ENCODE results near the gene RC3H1. TPM values are rescaled to one million over a fixed set of nuclear protein-coding genes. Genes with fewer than 3 reads are reported as not detected.

RC3H1 gene
- total RNA-seq, 2 experiments from 2014 or later: 37.1 to 38.0 TPM

GRCh38 chr1:173917149-173917548 is 105.0 kb downstream of the RC3H1 start, which contains the start of gene SERPINC1:
Gene SERPINC1 (minus strand): TSS chr1:173917327. CDS start chr1:173917259, 68 bp downstream.
- Mint-ChIP-seq H3K27me3 (peaks cover 2% of the 10 kb centered on the region), H3K4me1 (no peaks in the 10 kb centered on the region), H3K9me3 (ENCODE audit: low read depth) (no peaks in the 10 kb centered on the region), H3K4me3 (no peak within 1 kb of the TSS), H3K36me3 (no peaks in the 10 kb centered on the region), H3K27ac (no peak within 1 kb of the TSS)
- CTCF ChIA-PET: no interaction called here
- DNase-seq: no peak
- ATAC-seq: no peak

GRCh38 chr1:173916667-173917066 is 105.5 kb downstream of the RC3H1 start:
- no peak for DNase-seq
- no peaks in the 10 kb centered on the region for H3K36me3 Mint-ChIP-seq
- H3K4me1 Mint-ChIP-seq: no peaks in the 10 kb centered on the region
- no peaks in the 10 kb centered on the region for H3K9me3 Mint-ChIP-seq (ENCODE audit: low read depth)
- H3K27me3 Mint-ChIP-seq: no peaks in the 10 kb centered on the region
- ATAC-seq: no peak
- no peak overlapping the region for H3K27ac Mint-ChIP-seq
- H3K4me3 Mint-ChIP-seq: no peak overlapping the region
- CTCF ChIA-PET: no interaction called here

- Mint-ChIP-seq H3K27me3 (no peaks in the 10 kb centered on the region), H3K27ac (no peak overlapping the region), H3K4me3 (no peak overlapping the region), H3K9me3 (ENCODE audit: low read depth) (no peaks in the 10 kb centered on the region), H3K36me3 (no peaks in the 10 kb centered on the region), H3K4me1 (no peaks in the 10 kb centered on the region)
- no peak for ATAC-seq
- CTCF ChIA-PET: interaction anchor here (1.1 kb wide), 1 partner anchor 22 kb away, joined by 4 read pairs; no protein-coding TSS in a partner anchor
- no peak for DNase-seq
Measured at GRCh38 chr1:173915596-173915995, 106.6 kb downstream of the RC3H1 start.

- no peak for ATAC-seq
- no peaks in the 10 kb centered on the region for H3K9me3 Mint-ChIP-seq (ENCODE audit: low read depth)
- DNase-seq: no peak
- no peak overlapping the region for H3K4me3 Mint-ChIP-seq
- H3K4me1 Mint-ChIP-seq: no peaks in the 10 kb centered on the region
- no peaks in the 10 kb centered on the region for H3K27me3 Mint-ChIP-seq
- H3K27ac Mint-ChIP-seq: no peak overlapping the region
- CTCF ChIA-PET: no interaction called here
- no peaks in the 10 kb centered on the region for H3K36me3 Mint-ChIP-seq
Measured at GRCh38 chr1:173914366-173914871, 107.7 kb downstream of the RC3H1 start.

DNA sequence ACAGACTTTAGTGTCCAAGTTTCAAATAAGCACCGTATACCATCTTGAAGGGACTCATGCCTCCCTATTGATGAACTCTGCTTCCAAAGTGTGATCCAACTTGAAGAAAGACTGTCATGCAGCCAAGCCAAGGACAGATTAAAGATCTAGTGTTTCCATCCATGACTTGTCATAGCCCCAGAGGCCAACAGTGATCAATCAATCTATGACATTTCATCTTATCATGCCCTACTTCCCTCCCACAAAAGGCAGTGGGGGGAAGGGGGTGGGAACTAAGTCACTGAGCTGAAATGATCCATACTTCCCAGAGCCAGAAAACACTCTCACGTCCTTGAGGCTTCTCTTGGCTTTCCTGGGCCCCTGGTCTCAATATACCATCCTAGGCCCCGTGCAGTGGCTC is 109.0 kb downstream of the RC3H1 start:
- no peak overlapping the region for H3K27ac Mint-ChIP-seq

GRCh38 chr1:173903827-173904531 is 118.2 kb downstream of the RC3H1 start:
- CTCF ChIA-PET: no interaction called here
- H3K4me3 Mint-ChIP-seq: no peak overlapping the region

More for the DNA sequence above, 109.0 kb downstream of the RC3H1 start:
- Mint-ChIP-seq H3K4me1 (no peaks in the 10 kb centered on the region), H3K27me3 (no peaks in the 10 kb centered on the region), H3K36me3 (no peaks in the 10 kb centered on the region), H3K9me3 (ENCODE audit: low read depth) (no peaks in the 10 kb centered on the region), H3K4me3 (no peak overlapping the region)
- DNase-seq: no peak
- CTCF ChIA-PET: no interaction called here
- no peak for ATAC-seq

DNA sequence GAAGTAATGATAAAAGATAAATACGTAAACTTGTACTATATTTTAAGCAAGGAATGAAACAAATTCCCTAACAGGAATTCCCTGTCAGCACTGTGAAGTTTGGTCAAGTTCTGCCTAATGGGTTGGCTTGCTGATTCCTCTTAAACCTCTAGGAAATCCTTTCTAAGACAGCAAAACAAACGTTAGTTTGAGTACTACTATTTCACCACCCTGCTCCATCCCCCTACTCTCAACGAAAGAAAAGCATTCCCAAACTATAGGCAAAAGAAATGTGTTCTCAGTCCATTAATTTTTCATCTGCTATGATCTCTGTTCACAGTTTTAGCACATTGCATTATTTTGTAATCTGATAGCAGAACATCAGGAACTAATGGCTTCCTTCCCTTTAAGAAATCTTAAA is 121.2 kb downstream of the RC3H1 start:
- Mint-ChIP-seq H3K27ac (no peak overlapping the region), H3K4me3 (no peak overlapping the region), H3K36me3 (peaks cover 6% of the 10 kb centered on the region), H3K9me3 (ENCODE audit: low read depth) (no peaks in the 10 kb centered on the region), H3K4me1 (peaks cover 5% of the 10 kb centered on the region), H3K27me3 (no peaks in the 10 kb centered on the region)
- CTCF ChIA-PET: no interaction called here
- no peak for ATAC-seq
- no peak for DNase-seq

More at GRCh38 chr1:173903827-173904531, 118.2 kb downstream of the RC3H1 start:
- Mint-ChIP-seq H3K27ac (no peak overlapping the region), H3K27me3 (no peaks in the 10 kb centered on the region), H3K36me3 (peaks cover 6% of the 10 kb centered on the region), H3K9me3 (ENCODE audit: low read depth) (no peaks in the 10 kb centered on the region), H3K4me1 (peaks cover 5% of the 10 kb centered on the region)
- ATAC-seq: no peak
- no peak for DNase-seq

- Mint-ChIP-seq H3K36me3 (peaks cover 4% of the 10 kb centered on the region), H3K9me3 (ENCODE audit: low read depth) (no peaks in the 10 kb centered on the region), H3K27me3 (no peaks in the 10 kb centered on the region), H3K4me3 (no peak overlapping the region), H3K27ac (no peak overlapping the region), H3K4me1 (peaks cover 5% of the 10 kb centered on the region)
- ATAC-seq: no peak
- no peak for DNase-seq
- CTCF ChIA-PET: no interaction called here
Measured at GRCh38 chr1:173900427-173900826, 121.7 kb downstream of the RC3H1 start.

DNA sequence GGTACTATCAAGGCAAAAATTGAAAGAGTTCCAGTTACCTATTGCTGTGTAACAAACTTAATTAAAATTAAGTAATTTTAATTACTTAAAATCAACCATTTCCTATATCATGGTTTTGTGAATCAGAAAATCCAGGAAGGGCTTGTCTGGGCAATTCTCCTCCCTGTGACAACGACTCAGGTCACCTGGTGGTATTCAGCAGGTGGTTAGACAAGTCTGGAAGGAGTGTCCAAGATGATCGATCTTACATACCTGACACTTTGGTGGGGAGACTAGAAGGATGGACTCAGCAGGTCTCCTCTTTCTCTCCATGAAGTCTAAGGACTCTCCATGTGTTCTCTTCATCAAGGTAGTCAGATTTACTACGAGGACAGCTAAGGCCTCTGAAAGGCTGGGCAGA is 128.0 kb downstream of the RC3H1 start:
- no peak overlapping the region for H3K27ac Mint-ChIP-seq
- CTCF ChIA-PET: no interaction called here
- H3K9me3 Mint-ChIP-seq (ENCODE audit: low read depth): no peaks in the 10 kb centered on the region

DNA sequence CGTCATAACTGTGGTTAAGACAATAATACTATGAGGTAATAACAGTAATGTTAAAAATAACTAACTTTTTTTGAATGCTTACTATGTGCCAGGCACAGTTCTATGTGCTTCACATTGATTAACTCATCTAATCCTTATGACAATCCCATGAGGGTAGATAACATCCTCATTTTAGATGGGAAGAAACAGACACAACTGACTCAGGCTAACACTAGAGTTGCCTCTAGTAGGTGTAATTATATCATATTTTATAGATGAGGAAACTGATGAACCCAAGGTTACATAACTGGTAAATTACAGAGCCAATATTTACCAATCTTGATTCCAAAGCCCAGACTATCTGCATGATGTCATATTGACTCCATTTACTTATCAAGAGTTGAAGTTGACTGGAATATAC is 128.5 kb downstream of the RC3H1 start:
- no peaks in the 10 kb centered on the region for H3K27me3 Mint-ChIP-seq
- H3K9me3 Mint-ChIP-seq (ENCODE audit: low read depth): no peaks in the 10 kb centered on the region
- DNase-seq: no peak
- CTCF ChIA-PET: no interaction called here
- peaks cover 23% of the 10 kb centered on the region for H3K36me3 Mint-ChIP-seq
- H3K27ac Mint-ChIP-seq: no peak overlapping the region
- H3K4me1 Mint-ChIP-seq: no peaks in the 10 kb centered on the region
- H3K4me3 Mint-ChIP-seq: no peak overlapping the region
- no peak for ATAC-seq

More for the DNA sequence above, 128.0 kb downstream of the RC3H1 start:
- no peaks in the 10 kb centered on the region for H3K27me3 Mint-ChIP-seq
- no peak for ATAC-seq
- DNase-seq: no peak
- H3K36me3 Mint-ChIP-seq: peaks cover 21% of the 10 kb centered on the region
- H3K4me3 Mint-ChIP-seq: no peak overlapping the region
- H3K4me1 Mint-ChIP-seq: no peaks in the 10 kb centered on the region

DNA sequence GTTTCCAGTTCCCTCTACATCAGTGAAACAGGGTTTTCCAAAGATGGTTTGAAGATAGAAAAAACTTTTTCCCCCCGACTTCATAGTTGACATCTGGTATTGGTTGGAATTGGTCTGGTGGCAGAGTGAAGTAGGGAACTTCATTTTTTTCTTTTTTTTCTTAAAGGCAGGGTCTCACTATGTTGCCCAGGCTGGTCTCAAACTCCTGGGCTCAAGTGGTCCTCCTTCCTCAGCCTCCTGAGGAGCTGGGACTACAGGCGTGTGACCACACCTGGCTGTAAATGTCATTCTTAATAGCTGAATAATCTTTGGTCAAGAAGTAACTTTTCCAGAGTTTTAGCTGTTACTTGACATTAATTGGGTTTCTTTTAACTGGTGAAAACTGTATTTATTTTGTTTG is 132.3 kb downstream of the RC3H1 start:
- ATAC-seq: no peak
- Mint-ChIP-seq H3K4me1 (peaks cover 21% of the 10 kb centered on the region), H3K36me3 (peaks cover 43% of the 10 kb centered on the region), H3K4me3 (no peak overlapping the region), H3K9me3 (ENCODE audit: low read depth) (no peaks in the 10 kb centered on the region), H3K27ac (no peak overlapping the region), H3K27me3 (no peaks in the 10 kb centered on the region)
- no peak for DNase-seq
- CTCF ChIA-PET: interaction anchor here (0.9 to 1.0 kb wide), 2 partner anchors 14 to 70 kb away, joined by 3 read pairs; no protein-coding TSS in a partner anchor

GRCh38 chr1:173888749-173889148 is 133.4 kb downstream of the RC3H1 start:
- H3K36me3 Mint-ChIP-seq: peaks cover 36% of the 10 kb centered on the region
- no peak overlapping the region for H3K4me3 Mint-ChIP-seq
- H3K9me3 Mint-ChIP-seq (ENCODE audit: low read depth): no peaks in the 10 kb centered on the region
- no peak for DNase-seq
- no peaks in the 10 kb centered on the region for H3K27me3 Mint-ChIP-seq
- CTCF ChIA-PET: interaction anchor here (0.9 kb wide), 1 partner anchor 71 kb away, joined by 3 read pairs; no protein-coding TSS in a partner anchor
- ATAC-seq: no peak
- peaks cover 21% of the 10 kb centered on the region for H3K4me1 Mint-ChIP-seq
- H3K27ac Mint-ChIP-seq: no peak overlapping the region

DNA sequence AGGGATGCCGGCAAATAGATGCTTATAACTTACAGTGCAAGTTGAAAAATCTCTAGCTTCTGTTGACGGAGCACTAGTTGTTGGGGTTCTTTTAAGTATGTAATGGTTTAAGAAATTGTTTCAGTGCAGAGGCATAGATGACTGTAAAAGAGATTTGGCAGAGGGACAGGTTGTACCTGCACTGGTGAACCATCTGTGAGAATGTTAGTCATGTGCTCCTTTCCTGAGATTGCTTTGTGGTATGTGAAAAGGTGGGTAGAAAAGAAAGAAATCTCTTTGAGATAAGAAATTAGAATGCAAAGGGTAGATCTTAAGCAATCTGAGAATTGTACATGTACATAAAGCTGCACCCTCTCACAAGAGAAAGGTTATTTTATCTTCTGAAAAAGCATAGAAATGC is 134.5 kb downstream of the RC3H1 start:
- CTCF ChIA-PET: no interaction called here
- Mint-ChIP-seq H3K4me1 (peaks cover 21% of the 10 kb centered on the region), H3K27ac (no peak overlapping the region), H3K27me3 (no peaks in the 10 kb centered on the region), H3K4me3 (no peak overlapping the region), H3K36me3 (peaks cover 33% of the 10 kb centered on the region), H3K9me3 (ENCODE audit: low read depth) (no peaks in the 10 kb centered on the region)
- DNase-seq (no peak), ATAC-seq (no peak)
